Measurements from ENCODE around the gene HDAC8.

Gene HDAC8

DNA sequence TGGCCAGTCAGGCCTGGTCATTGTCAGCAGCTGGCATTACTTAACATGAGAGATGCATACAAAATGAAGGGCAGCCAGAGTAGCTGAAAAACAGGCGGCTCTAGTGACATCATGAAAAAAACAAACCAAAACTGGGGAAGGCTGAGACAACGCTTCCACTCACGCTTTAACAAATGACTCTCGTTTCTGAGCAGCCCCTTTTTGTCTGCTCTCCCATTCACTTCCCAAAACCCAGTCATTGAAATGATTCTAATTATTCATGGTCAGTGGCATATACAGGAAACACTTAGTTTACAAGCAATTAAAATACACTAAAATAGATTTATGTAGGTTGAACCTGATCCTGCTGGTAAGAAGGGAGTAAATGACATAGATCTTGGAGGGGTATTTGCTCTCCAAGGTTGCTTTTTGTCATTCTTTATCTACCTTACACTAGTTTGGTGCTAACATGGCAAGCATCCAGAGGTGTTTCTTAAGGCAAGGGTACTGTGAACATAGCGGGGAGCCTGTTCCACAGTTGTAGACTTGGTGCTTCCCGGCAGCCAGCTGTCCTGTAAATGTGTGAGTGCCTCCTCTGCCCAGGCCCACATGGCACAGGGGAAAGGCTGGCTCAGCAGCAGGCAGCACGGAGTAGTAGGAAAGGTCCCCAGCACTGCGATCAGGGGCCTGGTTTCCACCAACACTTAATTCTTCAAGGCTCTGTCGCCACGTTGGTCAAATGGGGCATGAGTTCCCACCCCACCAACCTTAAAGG, 205.8 kb downstream of the HDAC8 start:
- no peak overlapping the region for H3K4me3 ChIP-seq (ENCODE audit: low read depth, low read length)
- DNase-seq (ENCODE audit: low read depth), result no peak
- TF ChIP-seq, protein P1, sequence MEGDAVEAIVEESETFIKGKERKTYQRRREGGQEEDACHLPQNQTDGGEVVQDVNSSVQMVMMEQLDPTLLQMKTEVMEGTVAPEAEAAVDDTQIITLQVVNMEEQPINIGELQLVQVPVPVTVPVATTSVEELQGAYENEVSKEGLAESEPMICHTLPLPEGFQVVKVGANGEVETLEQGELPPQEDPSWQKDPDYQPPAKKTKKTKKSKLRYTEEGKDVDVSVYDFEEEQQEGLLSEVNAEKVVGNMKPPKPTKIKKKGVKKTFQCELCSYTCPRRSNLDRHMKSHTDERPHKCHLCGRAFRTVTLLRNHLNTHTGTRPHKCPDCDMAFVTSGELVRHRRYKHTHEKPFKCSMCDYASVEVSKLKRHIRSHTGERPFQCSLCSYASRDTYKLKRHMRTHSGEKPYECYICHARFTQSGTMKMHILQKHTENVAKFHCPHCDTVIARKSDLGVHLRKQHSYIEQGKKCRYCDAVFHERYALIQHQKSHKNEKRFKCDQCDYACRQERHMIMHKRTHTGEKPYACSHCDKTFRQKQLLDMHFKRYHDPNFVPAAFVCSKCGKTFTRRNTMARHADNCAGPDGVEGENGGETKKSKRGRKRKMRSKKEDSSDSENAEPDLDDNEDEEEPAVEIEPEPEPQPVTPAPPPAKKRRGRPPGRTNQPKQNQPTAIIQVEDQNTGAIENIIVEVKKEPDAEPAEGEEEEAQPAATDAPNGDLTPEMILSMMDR (conservative IDR thresholded peaks at IDR 0.05; ENCODE audit: low read depth, low read length), result no peak

DNA sequence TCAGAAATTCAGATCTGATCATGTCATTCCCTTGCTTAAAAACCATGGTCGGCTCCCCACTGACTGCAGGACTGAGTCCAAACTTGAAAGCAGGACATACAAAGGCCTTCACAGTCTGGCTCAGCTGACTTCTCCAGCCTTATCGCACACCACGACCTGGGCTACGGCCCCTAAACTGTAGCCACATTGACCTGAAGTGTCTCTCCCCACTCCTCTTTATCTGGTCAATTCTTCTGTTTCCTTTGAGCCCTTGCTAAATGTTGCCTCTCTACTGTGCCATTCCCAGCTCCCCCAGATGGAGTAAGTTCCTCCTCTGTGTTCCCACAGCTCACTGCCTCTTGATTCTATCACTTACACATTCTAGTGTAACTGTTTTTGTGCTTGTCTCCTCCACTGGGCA, 206.5 kb downstream of the HDAC8 start:
- TF ChIP-seq, protein P1 (conservative IDR thresholded peaks at IDR 0.05; ENCODE audit: low read depth, low read length), result no peak
- no peak for DNase-seq (ENCODE audit: low read depth)
- H3K4me3 ChIP-seq (ENCODE audit: low read depth, low read length), result no peak overlapping the region

DNA sequence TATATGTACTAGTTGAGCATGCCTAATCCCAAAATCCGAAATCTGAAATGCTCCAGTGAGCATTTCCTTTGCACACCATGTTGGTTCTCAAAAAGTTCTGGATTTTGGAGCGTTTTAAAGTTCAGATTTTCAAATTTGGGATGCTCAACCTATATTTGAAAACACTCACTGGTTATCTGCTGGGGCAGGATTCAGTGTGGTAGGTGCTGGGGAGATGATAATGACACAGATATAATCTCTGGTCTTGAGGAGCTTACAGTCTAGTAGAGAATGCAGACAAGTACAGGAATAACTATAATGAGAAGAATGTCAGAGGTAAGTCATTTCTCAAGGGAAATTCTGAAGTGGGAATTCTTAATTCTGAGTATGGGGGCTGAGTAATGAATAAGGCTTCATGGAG, 207.5 kb downstream of the HDAC8 start:
- TF ChIP-seq, protein P1 (conservative IDR thresholded peaks at IDR 0.05; ENCODE audit: low read depth, low read length), result no peak
- DNase-seq (ENCODE audit: low read depth), result no peak

DNA sequence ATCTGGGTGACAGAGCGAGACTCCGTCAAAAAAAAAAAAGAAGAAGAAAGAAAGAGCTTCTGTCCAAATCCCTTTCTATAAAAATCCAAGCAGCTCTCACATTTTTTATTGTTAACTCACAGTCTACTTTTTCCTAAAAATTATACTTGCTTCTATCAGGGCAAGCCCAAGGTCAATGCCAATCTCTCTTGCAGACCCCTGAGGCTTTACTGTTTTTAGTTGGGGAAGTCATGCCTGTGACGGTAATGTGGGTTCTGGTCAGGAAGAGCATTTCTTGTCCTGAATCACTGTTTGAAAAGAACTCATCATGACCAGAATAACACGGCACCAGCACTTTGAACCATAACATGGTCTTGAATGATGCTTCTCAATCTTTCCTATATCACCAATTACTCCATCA, 212.3 kb downstream of the HDAC8 start:
- TF ChIP-seq, protein P1 (conservative IDR thresholded peaks at IDR 0.05; ENCODE audit: low read depth, low read length), result no peak
- no peak for DNase-seq (ENCODE audit: low read depth)
- H3K4me3 ChIP-seq (ENCODE audit: low read depth, low read length), result no peak overlapping the region

More for the DNA sequence above, 207.5 kb downstream of the HDAC8 start:
- no peak overlapping the region for H3K4me3 ChIP-seq (ENCODE audit: low read depth, low read length)

DNA sequence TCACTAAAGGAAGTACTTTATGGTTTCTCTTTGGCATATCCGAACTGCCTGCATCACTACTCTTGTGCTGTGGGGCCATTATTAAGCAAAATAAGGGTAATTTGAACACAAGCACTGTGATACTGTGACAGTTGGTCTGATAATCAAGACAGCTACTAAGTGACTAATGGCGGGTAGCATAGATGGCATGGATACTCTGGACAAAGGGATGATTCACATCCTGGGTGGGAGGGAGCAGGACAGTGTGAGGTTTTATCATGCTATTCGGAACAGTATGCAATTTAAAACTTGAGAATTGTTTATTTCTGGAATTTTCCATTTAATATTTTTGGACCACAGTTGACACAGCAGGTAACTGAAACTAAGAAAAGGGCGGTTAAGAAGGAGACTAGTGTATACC, 214.3 kb downstream of the HDAC8 start:
- TF ChIP-seq, protein P1 (conservative IDR thresholded peaks at IDR 0.05; ENCODE audit: low read depth, low read length), result no peak
- H3K4me3 ChIP-seq (ENCODE audit: low read depth, low read length), result no peak overlapping the region
- peak; percentile 18 for DNase-seq (ENCODE audit: low read depth)

DNA sequence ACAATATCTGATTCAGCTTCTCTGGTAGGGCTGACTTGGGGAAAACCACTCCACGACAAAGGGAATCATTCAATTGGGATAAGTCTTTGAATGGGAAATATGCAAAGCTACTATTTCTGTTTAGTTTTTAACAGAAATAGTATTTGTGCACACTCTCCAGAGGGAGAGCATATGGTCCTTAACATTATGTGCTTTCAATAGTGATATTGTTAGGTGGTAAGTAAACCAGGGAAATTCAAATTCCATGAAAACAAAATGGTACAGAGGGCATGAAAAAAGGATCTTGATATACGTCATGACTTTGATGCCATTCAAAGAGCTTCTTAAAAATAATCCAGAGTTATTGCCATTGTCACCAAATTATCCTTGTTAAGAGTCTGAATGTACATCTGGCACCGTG, 219.9 kb downstream of the HDAC8 start:
- TF ChIP-seq, protein P1 (conservative IDR thresholded peaks at IDR 0.05; ENCODE audit: low read depth, low read length), result no peak
- no peak overlapping the region for H3K4me3 ChIP-seq (ENCODE audit: low read depth, low read length)
- no peak for DNase-seq (ENCODE audit: low read depth)

All from choroid plexus epithelial cell (primary cell).